ENCODE data around the gene PSG1. TPM values are rescaled to one million over a fixed set of nuclear protein-coding genes. Genes with fewer than 3 reads are reported as not detected.
A peak's percentile ranks its signal among the peaks of the same experiment; 100 is the strongest.
"Not testable (repeated sequence)": the region's sequence is repeated elsewhere in the genome, so short reads cannot be mapped to it uniquely, and the experiment has no call there.

PSG1 gene
- total RNA-seq, 1 donor, result 11.2 TPM

GRCh38 chr19:42912941-42913340 is 33.4 kb upstream of the PSG1 start:
- not testable (repeated sequence) for H3K4me3 ChIP-seq (ENCODE audit: low read depth, low read length); DNase-seq (ENCODE audit: low read depth)

- H3K4me3 ChIP-seq (ENCODE audit: low read depth, low read length); DNase-seq (ENCODE audit: low read depth): not testable (repeated sequence)
These were observed 32.2 kb upstream of the PSG1 start for GRCh38 chr19:42911731-42912130.

DNA sequence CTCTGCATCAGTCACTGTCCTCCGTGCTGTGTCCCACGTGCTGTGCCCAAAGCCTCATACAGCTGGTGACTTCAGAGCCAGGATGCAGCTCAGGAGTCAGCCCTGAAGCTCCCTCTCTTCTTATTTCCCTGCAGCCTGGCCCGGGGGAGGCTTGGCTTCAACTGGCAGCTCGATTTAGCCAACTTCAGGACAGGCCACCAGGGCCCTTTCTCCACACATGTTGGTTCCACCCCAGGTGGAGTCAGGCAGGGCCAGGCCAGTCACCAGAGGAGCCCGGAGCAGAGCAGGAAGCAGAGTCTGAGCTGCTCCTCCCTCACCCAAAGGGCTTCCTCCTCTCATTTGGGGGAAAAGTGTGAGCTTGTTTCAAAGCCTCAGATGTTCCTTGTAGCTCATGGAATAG is 26.6 kb upstream of the PSG1 start:
- DNase-seq (ENCODE audit: low read depth); H3K4me3 ChIP-seq (ENCODE audit: low read depth, low read length): not testable (repeated sequence)

GRCh38 chr19:42900561-42900960 is 21.0 kb upstream of the PSG1 start:
- peak; percentile 25 for DNase-seq (ENCODE audit: low read depth)
- not testable (repeated sequence) for H3K4me3 ChIP-seq (ENCODE audit: low read depth, low read length)

- not testable (repeated sequence) for H3K4me3 ChIP-seq (ENCODE audit: low read depth, low read length); DNase-seq (ENCODE audit: low read depth)
These were observed 20.2 kb upstream of the PSG1 start for GRCh38 chr19:42899674-42900073.

- H3K4me3 ChIP-seq (ENCODE audit: low read depth, low read length); DNase-seq (ENCODE audit: low read depth): not testable (repeated sequence)
These were observed 19.6 kb upstream of the PSG1 start for GRCh38 chr19:42899110-42899509.

GRCh38 chr19:42898656-42899055 is 19.1 kb upstream of the PSG1 start:
- H3K4me3 ChIP-seq (ENCODE audit: low read depth, low read length), result not testable (repeated sequence)
- DNase-seq (ENCODE audit: low read depth), result peak; percentile 44

DNA sequence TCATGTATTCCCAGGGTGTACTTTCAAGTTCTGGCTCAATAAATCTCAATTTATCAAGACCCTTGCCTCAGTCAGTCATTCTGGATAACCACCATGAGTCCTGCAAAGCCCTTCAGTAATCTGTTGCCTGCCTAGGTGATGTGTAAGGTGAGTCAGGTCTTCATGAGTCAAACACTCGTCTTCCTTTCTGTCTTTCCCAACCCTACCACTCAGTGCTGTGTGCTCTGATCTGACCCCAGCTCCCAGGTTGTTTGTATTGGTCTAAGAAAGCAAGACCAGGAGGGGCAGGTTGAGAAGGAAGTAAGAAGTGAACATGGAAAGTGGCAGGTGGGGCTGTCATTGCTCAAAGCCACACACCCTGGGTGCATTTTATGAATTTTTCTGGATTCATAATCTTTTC is 18.2 kb upstream of the PSG1 start:
- DNase-seq (ENCODE audit: low read depth); H3K4me3 ChIP-seq (ENCODE audit: low read depth, low read length): not testable (repeated sequence)

- DNase-seq (ENCODE audit: low read depth); H3K4me3 ChIP-seq (ENCODE audit: low read depth, low read length): not testable (repeated sequence)
These were observed 10.9 kb upstream of the PSG1 start for GRCh38 chr19:42890446-42890845.

DNA sequence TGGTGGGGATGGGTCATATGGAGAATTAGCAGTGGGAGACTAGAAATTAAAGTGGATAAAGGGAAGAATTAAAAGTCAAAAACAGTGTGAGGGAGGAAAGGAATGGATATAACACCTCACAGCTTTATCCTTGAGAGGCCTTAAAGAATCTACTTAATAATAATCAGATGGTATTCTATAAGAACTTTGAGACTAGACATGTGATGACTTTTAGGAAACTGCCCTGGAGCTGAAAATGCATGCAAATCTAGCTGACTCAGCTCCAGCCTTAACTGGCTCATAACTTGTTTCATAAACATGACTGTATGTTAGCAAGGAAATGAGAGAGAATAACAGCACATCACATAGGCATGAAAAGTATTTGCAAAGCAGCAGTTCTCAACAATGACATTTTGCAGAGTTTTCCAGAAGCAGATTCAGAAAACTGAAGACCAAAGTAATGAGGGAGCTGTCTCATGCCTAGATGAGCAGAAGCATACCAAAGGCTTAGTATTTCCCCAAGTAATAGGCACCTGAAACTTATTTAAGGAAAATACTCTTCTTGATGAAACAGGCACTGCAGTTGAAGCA is 8.4 kb upstream of the PSG1 start:
- not testable (repeated sequence) for H3K4me3 ChIP-seq (ENCODE audit: low read depth, low read length); DNase-seq (ENCODE audit: low read depth)

GRCh38 chr19:42882730-42883129 is 3.2 kb upstream of the PSG1 start:
- DNase-seq (ENCODE audit: low read depth); H3K4me3 ChIP-seq (ENCODE audit: low read depth, low read length): not testable (repeated sequence)

DNA sequence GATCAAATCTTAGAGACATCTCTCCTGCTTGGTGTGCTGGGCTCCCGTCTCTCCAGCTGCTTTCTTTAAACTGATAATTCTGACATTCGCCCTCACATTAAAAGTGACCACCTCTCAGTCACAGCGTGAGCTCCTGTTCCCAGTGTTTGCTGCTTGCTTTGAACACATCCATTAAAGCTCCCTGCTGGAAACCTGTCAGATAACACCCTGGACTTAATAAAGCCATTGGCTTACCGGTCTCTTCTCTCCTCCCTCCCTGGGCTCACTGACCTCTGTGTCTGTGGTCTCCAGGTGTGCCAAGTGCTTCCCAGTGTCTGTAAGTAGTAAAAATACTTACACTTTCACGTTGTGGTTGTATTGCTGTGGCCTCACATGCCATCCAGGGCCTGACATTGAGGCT is 2.5 kb upstream of the PSG1 start:
- H3K4me3 ChIP-seq (ENCODE audit: low read depth, low read length); DNase-seq (ENCODE audit: low read depth): not testable (repeated sequence)

GRCh38 chr19:42881279-42881678 is 1.8 kb upstream of the PSG1 start:
- not testable (repeated sequence) for DNase-seq (ENCODE audit: low read depth); H3K4me3 ChIP-seq (ENCODE audit: low read depth, low read length)
- TF ChIP-seq CTCF (IDR thresholded peaks at IDR 0.05; ENCODE audit: insufficient read depth, low read depth, low read length), result peak; percentile 52

GRCh38 chr19:42880621-42881020 is 1.1 kb upstream of the PSG1 start:
- DNase-seq (ENCODE audit: low read depth), result not testable (repeated sequence)

DNA sequence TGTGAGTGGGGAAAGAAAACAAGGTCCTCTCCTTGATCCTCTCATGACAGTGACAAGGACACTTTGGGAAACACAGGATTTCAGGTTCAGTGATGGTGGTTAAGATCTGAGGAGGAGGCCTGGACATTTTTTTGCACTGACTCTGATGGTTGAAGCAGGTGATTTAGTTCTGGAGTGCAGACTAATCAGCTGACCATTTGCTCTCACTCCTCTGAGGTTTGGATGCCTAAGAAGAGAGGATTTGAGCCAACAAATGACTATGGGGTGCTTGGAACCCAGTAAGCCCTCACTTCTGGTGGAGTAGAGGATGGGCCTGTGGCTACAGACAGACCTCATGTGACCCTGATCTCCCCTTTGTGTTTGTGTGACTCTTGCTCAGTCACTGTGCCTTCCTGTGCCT is 2.9 kb downstream of the PSG1 start:
- not testable (repeated sequence) for H3K4me3 ChIP-seq (ENCODE audit: low read depth, low read length); DNase-seq (ENCODE audit: low read depth)

More at GRCh38 chr19:42880621-42881020, 1.1 kb upstream of the PSG1 start:
- not testable (repeated sequence) for H3K4me3 ChIP-seq (ENCODE audit: low read depth, low read length)

- not testable (repeated sequence) for DNase-seq (ENCODE audit: low read depth); H3K4me3 ChIP-seq (ENCODE audit: low read depth, low read length)
These were observed 3.6 kb downstream of the PSG1 start for GRCh38 chr19:42875881-42876280.

DNA sequence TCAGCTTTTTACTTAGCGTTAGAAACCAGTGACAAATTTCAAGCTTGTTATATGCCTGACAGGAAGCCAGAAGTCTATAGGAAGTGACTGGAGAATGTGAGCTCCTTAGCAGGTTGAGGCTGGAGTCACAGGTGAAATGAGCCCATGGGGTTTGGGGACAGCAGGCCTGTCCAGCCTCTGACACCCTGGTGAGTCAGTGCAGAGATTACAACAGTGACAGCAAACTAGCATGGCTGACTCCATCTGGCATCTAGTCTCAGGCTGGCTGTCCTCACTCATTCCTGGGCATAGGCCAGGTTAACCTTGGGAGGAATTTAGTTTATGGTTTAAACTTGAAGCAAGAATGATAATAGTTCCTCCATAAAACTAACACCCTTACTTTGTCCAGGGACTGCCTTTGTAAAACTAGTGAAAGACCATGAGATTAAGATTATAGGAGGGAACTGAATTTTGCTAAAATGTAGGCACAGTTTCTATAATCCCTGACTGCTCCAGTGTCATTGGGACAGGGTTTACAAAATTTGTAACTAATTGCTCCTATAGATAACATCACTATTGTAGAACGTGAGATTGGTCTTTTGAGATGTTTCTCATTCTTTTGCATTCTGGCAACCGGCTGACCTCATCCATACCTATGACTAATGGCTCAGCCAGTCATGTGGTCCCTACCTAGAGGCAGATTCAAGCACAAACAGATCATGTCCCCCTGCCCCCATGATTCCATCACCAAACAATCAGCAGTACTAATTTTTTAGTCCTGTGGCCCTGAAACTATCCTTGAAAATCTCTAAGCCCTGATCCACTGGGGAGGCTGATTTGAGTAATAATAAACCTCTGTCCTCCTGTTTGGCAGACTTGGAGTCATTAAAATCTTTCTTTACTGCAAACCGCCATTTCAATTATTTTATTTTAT is 4.4 kb downstream of the PSG1 start:
- DNase-seq (ENCODE audit: low read depth), result peak; percentile 66

GRCh38 chr19:42874136-42874535 is 5.4 kb downstream of the PSG1 start:
- H3K4me3 ChIP-seq (ENCODE audit: low read depth, low read length); DNase-seq (ENCODE audit: low read depth): not testable (repeated sequence)

More for the DNA sequence above, 4.4 kb downstream of the PSG1 start:
- not testable (repeated sequence) for H3K4me3 ChIP-seq (ENCODE audit: low read depth, low read length)

Data from fibroblast of villous mesenchyme (primary cell).